ENCODE measurements around the gene FOXJ1. TPM values are rescaled to one million over a fixed set of nuclear protein-coding genes. Genes with fewer than 3 reads are reported as not detected.

The FOXJ1 gene
- total RNA-seq, 3 donors from 2014 or later (not counting 1 experiment from before 2014, with no cell fraction given) = 0.21 to 0.93 (median 0.36) TPM

- Histone ChIP-seq H3K4me3 (ENCODE audit: low read length) (no peak overlapping the region), H3K9me3 (ENCODE audit: control insufficient read depth, insufficient read depth, low read length) (no peaks in the 10 kb centered on the region), H3K4me1 (ENCODE audit: control insufficient read depth, insufficient read depth, low read length) (peaks cover 13% of the 10 kb centered on the region), H3K27me3 (ENCODE audit: control insufficient read depth, insufficient read depth, low read length) (no peaks in the 10 kb centered on the region), H3K27ac (ENCODE audit: low read length) (peak overlapping the region; percentile 43), H3K36me3 (ENCODE audit: control insufficient read depth, insufficient read depth, low read length) (no peaks in the 10 kb centered on the region)
- WGBS (ENCODE audit: insufficient coverage) = 77% methylated on average over 5 of the region's 6 CpGs
- no peak for TF ChIP-seq CTCF (IDR thresholded peaks at IDR 0.05)
- Mint-ChIP-seq H3K9me3 (no peaks in the 10 kb centered on the region), H3K4me3 (peak overlapping the region; percentile 21), H3K27me3 (ENCODE audit: low read depth in 2 of 2) (no peaks in the 10 kb centered on the region), H3K36me3 (no peaks in the 10 kb centered on the region), H3K4me1 (peaks cover 14% of the 10 kb centered on the region in 2 donors), H3K27ac (peak overlapping the region; percentile 80 to 84)
- intact Hi-C loops (cut with micrococcal nuclease) = no loop called here
- peak in 1 of 2 donors; percentile 86 for DNase-seq
- ATAC-seq = peak in 2 of 3 donors; percentile 41 to 56
Measured at GRCh38 chr17:76179496-76180467, 38.7 kb upstream of the FOXJ1 start.

DNA sequence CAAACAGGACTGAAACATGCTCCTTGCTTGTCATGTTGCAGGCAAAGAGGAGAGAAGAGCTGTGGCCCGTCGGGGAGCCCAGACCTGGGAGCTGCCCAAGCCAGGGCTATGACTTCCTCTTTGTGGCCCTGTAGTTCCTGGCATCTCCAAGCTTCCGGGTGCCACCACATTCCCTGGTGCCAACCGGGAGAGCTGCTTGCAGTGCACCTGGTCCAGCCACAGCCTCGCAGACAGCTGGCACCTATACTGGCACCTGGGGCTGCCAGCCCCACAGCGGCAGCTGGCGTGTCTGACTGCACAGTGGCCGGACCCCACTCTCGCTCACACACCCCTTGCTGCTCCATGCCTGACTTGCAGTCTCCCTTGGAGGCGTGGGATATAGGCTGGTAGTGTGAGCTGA is 37.1 kb upstream of the FOXJ1 start:
- DNase-seq = no peak
- Histone ChIP-seq H3K4me1 (ENCODE audit: control insufficient read depth, insufficient read depth, low read length) (peaks cover 13% of the 10 kb centered on the region), H3K4me3 (ENCODE audit: low read length) (no peak overlapping the region), H3K9me3 (ENCODE audit: control insufficient read depth, insufficient read depth, low read length) (no peaks in the 10 kb centered on the region), H3K36me3 (ENCODE audit: control insufficient read depth, insufficient read depth, low read length) (no peaks in the 10 kb centered on the region), H3K27ac (ENCODE audit: low read length) (no peak overlapping the region), H3K27me3 (ENCODE audit: control insufficient read depth, insufficient read depth, low read length) (no peaks in the 10 kb centered on the region)
- Mint-ChIP-seq H3K27me3 (ENCODE audit: low read depth in 2 of 2) (no peaks in the 10 kb centered on the region), H3K27ac (no peak overlapping the region), H3K36me3 (no peaks in the 10 kb centered on the region), H3K9me3 (no peaks in the 10 kb centered on the region), H3K4me3 (no peak overlapping the region), H3K4me1 (peaks cover 14% of the 10 kb centered on the region in 2 donors)
- 83% methylated on average over 10 of the region's 10 CpGs for WGBS (ENCODE audit: insufficient coverage)
- no peak for TF ChIP-seq CTCF (IDR thresholded peaks at IDR 0.05)
- intact Hi-C loops (cut with micrococcal nuclease) = no loop called here
- ATAC-seq = no peak

- Histone ChIP-seq H3K27me3 (ENCODE audit: control insufficient read depth, insufficient read depth, low read length) (no peaks in the 10 kb centered on the region), H3K36me3 (ENCODE audit: control insufficient read depth, insufficient read depth, low read length) (no peaks in the 10 kb centered on the region), H3K4me1 (ENCODE audit: control insufficient read depth, insufficient read depth, low read length) (peaks cover 9% of the 10 kb centered on the region), H3K9me3 (ENCODE audit: control insufficient read depth, insufficient read depth, low read length) (no peaks in the 10 kb centered on the region), H3K4me3 (ENCODE audit: low read length) (no peak overlapping the region), H3K27ac (ENCODE audit: low read length) (no peak overlapping the region)
- peaks cover 9 to 10% of the 10 kb centered on the region in 2 donors for H3K4me1 Mint-ChIP-seq
- no peaks in the 10 kb centered on the region for H3K27me3 Mint-ChIP-seq (ENCODE audit: low read depth in 2 of 2)
- no peak overlapping the region for H3K27ac Mint-ChIP-seq
- no peak for DNase-seq
- 92% methylated on average over 34 of the region's 34 CpGs for WGBS (ENCODE audit: insufficient coverage)
- H3K9me3 Mint-ChIP-seq = no peaks in the 10 kb centered on the region
- H3K4me3 Mint-ChIP-seq = no peak overlapping the region
- TF ChIP-seq CTCF (IDR thresholded peaks at IDR 0.05) = no peak
- intact Hi-C loops (cut with micrococcal nuclease) = no loop called here
- no peak for ATAC-seq
- H3K36me3 Mint-ChIP-seq = no peaks in the 10 kb centered on the region
Measured at GRCh38 chr17:76176701-76177574, 35.9 kb upstream of the FOXJ1 start.

All from natural killer cell (primary cell).